M059J (cell line): ENCODE measurements around the gene TNFAIP8L1. TPM values are rescaled to one million over a fixed set of nuclear protein-coding genes. Genes with fewer than 3 reads are reported as not detected.
A peak's percentile ranks its signal among the peaks of the same experiment; 100 is the strongest.
"Not testable (repeated sequence)": the region's sequence is repeated elsewhere in the genome, so short reads cannot be mapped to it uniquely, and the experiment has no call there.

ENCODE experiments used
- DNase-seq: peaks from one replicate; pipeline ENCODE4 v3.0.0-alpha.2; 2012; ENCODE audit warnings: low read depth
- total RNA-seq: library from RNA; depleted of rRNA; stranded (reverse); fragments of >200 nt; shearing (Covaris generic); gene quantifications from 2 replicates; pipeline ENCODE4 v1.2.3, GENCODE V29; 2014; rRNA removed

TNFAIP8L1 gene
- 2.7 and 3.3 TPM in 2 replicates for total RNA-seq

GRCh38 chr19:4638828-4639530 is at the start of gene TNFAIP8L1:
TSS of gene TNFAIP8L1 (plus strand) at chr19:4639516. CDS start at chr19:4651870, 12,354 bp downstream.
- DNase-seq: peak; percentile 88

DNA sequence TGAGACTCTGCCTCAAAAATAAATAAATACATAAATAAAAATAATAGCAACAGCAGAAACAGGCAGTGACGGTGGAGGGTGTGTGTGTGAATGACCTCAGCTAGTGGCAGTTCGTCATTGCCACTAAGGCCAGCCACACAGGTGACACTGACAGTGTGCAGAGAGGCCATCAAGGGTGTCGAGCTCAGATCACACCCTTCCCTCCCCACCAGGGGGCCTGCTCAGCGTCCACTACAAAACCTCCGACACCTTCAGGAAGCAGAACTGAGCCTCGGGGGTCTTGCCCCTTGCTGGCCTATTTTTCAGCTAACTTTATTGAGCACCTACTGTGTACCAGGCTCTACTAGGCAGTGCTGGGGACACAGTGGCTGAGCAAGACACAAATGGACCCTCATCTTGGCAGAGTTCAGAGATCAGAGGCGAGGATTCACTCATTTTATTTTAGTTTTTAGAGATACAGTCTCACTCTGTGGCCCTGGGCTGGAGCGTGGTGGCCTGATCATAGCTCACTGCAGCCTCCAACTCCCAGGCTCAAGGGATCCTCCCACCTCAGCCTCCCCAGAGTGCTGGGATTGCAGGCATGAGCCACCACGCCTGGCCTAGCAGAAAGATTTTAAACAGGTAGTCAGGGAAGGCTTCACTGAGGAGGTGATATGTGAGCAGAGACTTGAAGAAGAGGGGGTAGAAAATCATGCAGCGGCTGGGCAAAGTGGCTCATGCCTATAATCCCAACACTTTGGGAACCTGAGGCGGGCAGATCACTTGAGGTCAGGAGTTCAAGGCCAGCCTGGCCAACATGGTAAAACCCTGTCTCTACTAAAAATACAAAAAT is 49.5 kb upstream of the TNFAIP8L1 start:
- DNase-seq: no peak

DNA sequence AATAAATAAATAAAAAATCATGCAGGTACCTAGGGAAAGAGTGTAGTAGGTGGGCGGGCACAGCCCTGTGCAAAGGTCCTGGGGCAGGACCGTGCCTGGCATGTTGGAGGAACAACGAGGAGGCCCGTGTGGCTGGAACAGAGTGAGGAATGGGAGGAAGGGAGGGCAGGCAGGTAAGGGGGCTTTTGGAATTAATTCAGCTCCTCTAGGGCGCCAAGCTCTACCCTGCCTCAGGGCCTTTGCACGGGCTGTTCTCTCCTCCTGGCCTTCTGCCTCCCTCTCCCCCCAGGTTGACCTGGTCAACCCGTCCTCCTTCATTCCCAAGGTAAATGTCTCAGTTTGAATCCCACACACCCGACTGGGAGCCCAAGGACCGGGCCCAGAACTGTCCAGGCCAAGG is 48.8 kb upstream of the TNFAIP8L1 start:
- DNase-seq: no peak

- DNase-seq: no peak
Observed at GRCh38 chr19:4591320-4591719, 48.0 kb upstream of the TNFAIP8L1 start.

GRCh38 chr19:4592445-4592844 is 46.9 kb upstream of the TNFAIP8L1 start:
- DNase-seq: no peak

- DNase-seq: peak; percentile 88
Observed at GRCh38 chr19:4593409-4593851, 45.9 kb upstream of the TNFAIP8L1 start.

DNA sequence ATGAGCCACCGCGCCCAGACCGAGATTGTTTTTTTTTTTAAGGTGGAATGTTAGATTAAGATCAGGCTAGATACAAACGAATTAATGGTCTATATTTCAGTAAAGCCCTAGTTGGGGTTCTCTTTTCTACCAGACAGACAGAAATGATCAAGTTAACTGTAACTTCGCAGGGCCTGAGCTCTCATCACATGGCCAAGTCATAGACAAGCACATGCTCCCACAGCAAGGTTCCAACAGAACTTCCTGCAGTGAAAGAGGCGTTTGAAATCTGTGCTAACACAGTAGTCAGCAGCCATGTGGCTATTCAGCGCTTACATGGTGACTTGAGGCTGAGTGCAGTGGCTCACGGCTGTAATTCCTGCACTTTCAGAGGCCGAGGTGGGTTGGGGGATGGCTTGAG is 45.1 kb upstream of the TNFAIP8L1 start:
- no peak for DNase-seq

DNA sequence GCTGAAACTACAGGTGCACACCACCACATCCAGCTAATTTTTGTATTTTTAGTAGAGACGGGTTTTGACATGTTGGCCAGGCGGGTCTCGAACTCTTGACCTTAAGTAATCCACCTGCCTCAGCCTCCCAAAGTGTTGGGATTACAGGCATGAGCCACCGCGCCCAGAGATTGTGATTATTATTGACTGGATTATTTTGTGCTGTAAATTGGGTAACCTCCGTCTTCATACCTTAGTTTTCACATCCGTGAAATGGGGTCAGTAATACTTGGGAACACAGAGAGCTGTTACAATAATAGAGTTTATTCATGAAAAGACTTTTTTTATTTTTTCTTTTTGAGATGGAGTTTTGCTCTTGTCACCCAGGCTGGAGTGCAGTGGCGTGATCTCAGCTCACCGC is 44.2 kb upstream of the TNFAIP8L1 start:
- not testable (repeated sequence) for DNase-seq

DNA sequence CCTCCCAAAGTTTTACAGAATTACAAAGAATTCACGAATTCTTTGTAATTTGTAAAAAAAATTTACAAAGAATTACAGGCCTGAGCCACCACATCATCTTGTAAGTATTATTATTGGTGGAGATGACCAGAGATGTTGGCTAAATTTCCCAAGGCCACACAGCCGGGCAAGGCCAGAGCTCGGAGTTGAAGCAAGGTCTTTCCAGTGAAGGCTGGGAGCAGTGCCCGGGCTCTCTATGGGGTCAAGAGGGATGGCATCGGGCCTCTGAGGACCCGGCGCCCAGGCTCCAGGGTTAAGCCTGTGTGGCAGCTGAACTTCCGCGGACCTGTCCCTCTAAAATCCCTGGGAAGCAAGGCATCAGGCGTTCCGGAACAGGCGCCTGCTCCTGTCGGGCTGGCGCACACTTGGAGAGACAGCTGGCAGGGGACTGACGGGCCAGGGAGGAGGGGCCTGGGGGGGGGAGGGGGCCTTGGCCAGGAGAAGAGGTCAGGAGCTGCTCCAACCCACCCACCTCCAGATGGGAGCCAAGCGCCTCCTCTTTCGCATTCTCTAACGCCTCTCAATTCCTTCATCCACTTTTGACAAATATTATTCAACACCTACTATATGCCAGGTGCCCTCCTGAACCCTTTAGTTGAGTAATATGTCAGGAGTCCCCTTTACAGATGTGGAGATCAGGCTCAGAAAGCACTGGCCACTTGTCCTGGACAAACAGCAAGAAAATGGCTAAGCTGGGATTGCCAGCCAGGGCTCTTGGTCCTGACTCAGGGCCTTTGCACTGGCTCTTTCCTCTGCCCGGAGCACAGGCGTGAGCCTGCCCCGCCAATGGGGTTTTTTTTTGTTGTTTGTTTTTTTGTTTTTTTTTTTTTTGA is 43.0 kb upstream of the TNFAIP8L1 start:
- DNase-seq: no peak

DNA sequence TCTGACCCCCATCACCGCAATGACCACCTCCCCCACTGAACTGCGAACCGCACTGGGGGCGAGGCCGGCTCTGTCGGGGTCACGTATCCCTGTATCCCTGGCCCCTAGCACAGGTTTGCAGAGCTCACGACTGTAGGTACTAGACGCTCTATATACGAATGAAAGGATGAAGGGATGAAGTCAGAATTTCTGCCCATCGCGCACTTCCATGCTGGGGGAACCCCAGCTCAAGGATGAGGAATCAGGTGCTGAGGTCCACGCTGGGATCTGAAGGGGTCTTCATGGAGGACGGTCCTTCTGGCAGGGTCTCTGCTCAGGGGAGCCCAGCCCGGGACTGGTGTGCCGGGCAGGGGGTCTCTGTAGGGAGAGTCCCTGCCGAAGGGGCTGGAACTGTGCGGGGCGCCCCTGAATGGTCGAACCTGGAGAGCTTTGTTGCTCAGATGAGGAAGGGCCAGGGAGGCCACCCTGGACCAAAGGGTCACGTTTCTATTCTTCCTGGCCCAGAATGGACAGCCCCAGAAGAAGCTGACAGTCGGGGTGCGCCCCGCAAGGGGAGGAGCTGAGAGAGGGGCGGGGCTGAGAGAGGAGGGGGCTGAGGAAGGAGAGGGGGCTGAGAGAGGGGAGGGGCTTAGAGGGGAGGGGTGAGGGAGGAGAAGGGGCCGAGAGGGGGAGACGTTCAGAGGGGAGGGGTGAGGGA is 41.9 kb upstream of the TNFAIP8L1 start:
- DNase-seq: no peak

DNA sequence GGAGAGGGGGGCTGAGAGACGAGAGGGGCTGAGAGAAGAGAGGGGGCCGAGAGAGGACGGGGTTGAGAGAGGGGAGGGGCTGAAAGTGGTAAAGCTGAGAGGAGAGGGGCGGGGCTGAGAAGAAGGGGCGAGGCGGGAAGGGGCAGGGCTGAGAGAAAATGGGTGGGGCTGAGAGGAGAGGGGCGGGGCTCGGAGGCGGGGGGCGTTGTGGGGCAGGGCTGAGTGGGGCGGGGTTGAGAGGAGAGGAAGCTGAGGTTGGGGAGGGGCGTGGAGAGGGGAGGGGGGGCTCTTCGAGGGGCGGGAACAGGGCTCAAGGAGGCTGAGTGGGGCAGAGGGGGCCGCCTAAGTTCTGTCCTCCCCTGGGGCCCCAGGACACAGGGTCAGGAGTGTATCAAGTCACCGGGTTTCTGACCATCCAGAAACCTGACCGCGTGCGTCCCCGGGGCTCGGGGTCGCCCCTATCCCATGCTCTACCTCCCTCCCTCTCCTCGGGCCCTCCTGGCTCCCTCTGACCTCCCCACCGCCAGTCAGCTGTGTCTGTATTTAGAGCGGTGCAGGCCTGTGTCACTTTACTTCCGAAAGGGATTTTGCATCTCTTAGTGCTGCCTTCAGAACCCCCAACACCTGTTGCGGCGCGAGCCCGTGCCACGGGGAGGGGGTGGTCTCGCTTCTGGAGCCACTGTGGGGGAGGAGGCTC is 41.2 kb upstream of the TNFAIP8L1 start:
- DNase-seq: peak; percentile 52

- DNase-seq: no peak
Observed at GRCh38 chr19:4598712-4599111, 40.6 kb upstream of the TNFAIP8L1 start.

DNA sequence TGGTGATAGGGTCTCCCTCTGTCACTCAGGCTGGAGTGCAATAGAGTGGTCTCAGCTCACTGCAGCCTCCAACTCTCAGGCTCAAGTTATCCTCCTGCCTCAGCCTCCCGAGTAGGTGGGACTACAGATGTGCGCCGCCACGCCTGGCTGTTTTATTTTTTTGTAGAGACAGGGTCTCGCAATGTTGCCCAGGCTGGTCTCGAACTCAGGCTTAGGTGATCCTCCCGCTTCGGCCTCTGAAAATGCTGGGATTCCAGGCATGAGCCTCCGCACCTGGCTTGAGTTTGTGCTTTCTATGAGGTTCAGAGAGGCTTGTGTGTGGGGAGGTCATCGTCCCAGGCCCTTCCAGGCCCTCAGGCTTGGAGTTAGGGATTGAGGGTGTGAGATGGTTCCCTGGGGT is 39.2 kb upstream of the TNFAIP8L1 start:
- DNase-seq: no peak

DNA sequence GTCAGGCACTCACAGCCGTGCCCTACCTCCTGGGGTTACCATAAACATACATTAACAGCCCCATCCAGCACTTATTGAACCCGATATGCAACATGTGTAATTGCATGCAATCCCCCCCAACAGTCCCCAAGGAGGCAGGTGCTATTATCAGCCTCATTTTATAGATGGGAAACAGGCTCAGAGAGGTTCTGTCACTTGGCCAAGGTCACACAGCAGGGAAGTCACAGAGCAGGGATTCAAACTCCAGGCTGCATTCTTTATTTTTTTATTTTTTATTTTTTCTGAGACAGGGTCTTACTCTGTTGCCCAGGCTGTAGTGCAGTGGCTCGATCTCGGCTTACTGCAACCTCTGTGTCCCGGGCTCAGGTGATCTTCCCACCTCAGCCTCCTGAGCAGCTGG is 38.4 kb upstream of the TNFAIP8L1 start:
- DNase-seq: no peak

GRCh38 chr19:4602173-4602788 is 37.0 kb upstream of the TNFAIP8L1 start:
- no peak for DNase-seq

- no peak for DNase-seq
Observed at GRCh38 chr19:4602915-4603314, 36.4 kb upstream of the TNFAIP8L1 start.

DNA sequence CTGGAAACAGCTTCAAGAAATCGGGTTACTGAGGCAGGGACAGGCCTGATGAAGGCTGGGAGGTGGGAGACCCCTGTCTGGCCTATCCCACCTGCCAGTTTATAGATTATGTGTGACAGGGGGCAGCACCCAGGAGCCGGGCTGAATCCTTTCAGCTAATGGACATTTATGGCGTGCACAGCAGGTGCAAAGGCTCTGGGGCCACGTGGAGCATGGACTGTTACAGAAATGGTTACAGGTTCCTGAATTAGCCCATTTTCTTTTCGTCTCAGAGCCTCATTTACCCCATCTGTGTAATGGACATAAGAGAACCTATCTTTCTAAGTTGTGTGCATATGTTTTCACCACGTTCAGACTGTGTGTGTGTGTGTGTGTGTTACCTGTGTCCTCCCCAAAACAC is 34.4 kb upstream of the TNFAIP8L1 start:
- no peak for DNase-seq

GRCh38 chr19:4606181-4606580 is 33.1 kb upstream of the TNFAIP8L1 start:
- DNase-seq: no peak

DNA sequence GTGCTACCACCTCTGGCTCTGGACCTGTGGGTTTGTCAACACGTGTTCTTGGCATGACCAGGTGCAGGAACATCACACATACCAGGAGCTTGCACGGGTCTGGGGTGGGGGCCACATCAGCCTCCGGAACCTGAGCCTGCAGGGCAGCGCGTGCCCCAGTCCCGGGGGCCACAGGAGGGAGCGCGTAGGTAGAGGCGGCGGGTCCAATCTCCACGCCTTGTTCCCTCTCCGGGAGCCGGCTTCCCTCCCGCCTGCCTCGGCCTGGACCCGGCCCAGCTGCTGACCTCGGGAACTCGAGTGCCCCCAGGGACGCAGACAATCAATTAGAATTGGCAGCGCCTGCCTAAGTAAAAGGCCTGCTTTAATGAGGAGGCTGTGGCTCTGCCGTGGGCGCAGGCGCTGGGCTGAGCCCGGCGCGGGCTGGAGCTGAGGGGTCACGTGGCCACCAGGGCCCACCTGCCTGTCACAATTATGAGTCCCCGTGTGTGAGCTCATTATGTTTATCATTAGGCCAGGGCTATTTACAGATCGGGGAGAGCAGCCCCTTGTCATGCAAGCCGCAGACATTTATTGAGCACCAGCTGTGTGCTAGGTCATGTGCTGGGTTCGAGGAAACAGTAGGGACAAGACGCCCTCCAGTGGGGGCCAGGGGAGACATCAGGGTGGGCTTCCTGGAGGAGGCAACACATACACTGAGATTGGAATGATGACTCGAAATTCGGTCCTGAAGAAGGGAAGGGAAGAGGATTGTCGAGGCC is 32.2 kb upstream of the TNFAIP8L1 start:
- no peak for DNase-seq
